ENCODE data around the gene GZF1.

The GZF1 gene

DNA sequence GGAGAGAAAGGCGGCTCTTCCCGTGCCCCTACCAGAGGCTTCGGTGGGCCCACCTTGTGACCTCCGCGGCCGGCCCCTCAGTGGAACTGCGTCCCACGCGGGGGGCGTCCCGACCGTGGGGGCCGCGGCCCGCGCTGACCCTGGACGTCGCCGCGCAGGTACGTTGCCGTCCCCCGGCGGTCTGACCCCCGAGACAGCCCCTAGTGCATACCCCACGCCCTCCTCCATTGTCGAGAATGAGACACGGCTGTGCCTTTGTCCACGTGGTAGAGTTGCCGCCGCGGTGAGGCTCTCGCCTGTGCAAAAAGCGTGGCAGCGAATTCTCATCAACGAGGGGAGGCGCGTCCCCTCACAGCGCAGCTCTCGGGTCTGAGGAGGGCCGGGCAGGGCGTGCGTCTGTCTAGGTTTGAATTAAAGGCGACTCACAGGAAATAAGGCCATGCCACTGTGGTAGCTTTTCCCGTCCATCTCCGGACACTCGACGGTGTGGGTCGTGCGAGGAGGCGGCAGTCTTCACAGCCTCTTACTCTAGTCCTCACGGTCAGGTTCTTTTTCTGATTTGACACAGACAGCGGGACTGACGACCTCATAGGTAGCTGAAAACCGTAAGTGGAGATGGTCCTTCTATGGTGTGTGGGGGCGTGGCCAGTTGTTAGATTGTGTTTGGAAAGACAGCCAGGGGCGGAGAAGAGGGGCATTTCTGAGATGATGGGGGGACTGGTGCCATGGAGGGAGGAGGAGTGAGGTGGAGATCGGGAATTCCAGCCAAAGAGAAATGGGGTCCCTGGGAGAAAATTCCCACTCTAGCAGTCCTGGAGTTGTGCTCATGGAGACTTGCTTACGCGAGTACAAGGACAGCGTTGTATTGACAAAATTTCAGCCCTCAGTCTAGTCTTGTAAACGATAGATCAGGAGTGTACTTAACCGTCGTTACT, 10.8 kb upstream of the GZF1 start:
- TF ChIP-seq, protein P1, sequence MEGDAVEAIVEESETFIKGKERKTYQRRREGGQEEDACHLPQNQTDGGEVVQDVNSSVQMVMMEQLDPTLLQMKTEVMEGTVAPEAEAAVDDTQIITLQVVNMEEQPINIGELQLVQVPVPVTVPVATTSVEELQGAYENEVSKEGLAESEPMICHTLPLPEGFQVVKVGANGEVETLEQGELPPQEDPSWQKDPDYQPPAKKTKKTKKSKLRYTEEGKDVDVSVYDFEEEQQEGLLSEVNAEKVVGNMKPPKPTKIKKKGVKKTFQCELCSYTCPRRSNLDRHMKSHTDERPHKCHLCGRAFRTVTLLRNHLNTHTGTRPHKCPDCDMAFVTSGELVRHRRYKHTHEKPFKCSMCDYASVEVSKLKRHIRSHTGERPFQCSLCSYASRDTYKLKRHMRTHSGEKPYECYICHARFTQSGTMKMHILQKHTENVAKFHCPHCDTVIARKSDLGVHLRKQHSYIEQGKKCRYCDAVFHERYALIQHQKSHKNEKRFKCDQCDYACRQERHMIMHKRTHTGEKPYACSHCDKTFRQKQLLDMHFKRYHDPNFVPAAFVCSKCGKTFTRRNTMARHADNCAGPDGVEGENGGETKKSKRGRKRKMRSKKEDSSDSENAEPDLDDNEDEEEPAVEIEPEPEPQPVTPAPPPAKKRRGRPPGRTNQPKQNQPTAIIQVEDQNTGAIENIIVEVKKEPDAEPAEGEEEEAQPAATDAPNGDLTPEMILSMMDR (IDR thresholded peaks at IDR 0.05), result no peak
- Histone ChIP-seq H3K4me3 (peak overlapping the region; percentile 95), H3K27ac (peak overlapping the region; percentile 97 to 100)
- peak; percentile 82 for DNase-seq (ENCODE audit: low spot score)

- TF ChIP-seq, protein P1 (IDR thresholded peaks at IDR 0.05), result no peak
- no peak for DNase-seq (ENCODE audit: low spot score)
- Histone ChIP-seq H3K4me3 (no peak overlapping the region), H3K27ac (no peak overlapping the region)
Observed at GRCh38 chr20:23356203-23356602, 5.8 kb upstream of the GZF1 start.

DNA sequence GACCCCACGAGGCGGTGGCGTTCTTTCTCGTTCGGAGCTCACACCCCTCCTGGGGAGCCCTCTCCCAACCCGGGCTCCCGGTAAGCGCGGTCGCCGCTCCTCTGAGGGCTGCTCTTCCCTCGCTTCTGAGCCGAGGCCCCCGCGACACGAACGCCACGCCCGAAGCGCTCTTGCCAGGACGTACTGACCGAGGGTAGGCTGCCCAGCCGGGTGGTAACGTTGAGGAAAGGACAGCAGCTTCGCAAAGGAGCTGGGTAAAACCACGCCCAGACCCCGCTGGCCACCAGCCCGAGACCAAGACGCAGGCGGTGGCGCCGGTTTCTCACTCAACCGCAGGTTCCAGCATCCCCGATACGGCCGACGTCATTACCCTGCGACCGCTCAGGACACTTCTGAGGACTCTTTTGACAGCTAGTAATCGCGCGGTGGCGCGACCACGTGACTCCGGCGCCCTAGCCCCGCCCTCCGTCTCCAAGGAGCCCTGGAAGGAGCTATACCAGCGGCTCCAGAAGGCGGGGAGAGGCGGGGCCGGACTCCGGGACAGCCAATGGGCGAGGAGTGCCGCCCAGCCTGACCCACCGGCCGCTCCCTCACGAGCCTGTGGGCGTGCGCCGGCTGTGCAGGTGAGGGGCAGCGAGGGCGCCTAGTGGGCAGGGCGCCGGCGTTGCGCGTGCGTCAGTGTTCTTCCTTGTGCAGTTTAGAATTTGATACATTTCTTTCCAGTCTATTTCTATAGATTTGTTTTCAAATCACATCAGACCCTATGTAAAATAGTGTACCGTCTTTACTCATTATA, 4.0 kb upstream of the GZF1 start:
- peak; percentile 100 for DNase-seq (ENCODE audit: low spot score)
- peak overlapping the region; percentile 76 for H3K4me3 ChIP-seq
- TF ChIP-seq, protein P1 (IDR thresholded peaks at IDR 0.05), result no peak
- peak overlapping the region; percentile 92 to 97 for H3K27ac ChIP-seq

DNA sequence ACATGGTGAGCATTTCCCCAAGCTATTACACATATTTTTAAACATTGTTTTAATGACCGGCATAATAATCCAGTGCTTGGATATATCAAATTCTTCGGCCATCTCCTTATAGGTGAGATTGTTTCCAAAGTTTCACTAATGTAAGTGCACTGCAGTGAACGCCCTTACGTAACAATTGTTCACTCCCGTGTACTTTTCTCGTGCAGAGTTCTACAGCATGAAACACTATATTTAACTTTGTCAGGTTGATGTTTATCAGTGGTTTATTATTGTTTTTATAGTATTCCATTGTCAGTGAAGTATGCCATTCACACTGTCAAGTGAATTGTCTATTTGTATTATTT, 3.4 kb upstream of the GZF1 start:
- no peak for DNase-seq (ENCODE audit: low spot score)
- TF ChIP-seq, protein P1 (IDR thresholded peaks at IDR 0.05), result no peak
- Histone ChIP-seq H3K4me3 (peak overlapping the region; percentile 76), H3K27ac (peak overlapping the region; percentile 92 to 97)

DNA sequence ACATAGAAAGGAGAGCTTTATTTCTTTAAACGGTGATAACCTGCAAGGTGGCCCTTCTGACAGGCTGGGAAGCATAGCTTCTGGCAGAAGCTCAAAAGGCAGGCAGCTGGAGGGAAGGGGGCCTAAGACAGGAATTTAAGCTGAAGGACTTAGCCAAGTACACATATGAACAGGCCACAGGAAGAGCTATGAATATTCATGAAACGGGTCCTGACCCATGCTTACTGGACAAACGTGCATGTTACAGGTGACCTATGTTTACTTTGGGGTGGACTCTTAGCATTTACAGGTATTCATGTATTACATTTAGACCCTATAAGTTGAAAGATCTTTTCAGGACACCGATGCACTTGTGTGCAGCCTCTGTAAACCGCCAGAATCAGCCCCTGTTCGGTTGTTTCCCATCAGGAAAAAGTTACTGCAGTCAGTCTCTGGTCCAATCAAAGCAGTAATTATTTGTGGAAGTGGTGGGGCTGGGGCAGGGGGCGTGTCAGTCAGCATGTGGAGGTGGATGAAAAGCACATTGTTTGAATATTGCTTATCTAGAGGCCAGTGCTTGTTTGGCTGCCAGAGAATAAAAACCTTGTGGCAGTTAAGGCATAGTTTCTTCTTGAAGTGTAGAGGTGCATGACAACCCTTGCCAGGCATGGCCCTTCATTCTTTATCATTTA, 2.9 kb upstream of the GZF1 start:
- no peak for DNase-seq (ENCODE audit: low spot score)
- Histone ChIP-seq H3K4me3 (no peak overlapping the region), H3K27ac (peak overlapping the region; percentile 92 to 97)
- TF ChIP-seq, protein P1 (IDR thresholded peaks at IDR 0.05), result no peak

DNA sequence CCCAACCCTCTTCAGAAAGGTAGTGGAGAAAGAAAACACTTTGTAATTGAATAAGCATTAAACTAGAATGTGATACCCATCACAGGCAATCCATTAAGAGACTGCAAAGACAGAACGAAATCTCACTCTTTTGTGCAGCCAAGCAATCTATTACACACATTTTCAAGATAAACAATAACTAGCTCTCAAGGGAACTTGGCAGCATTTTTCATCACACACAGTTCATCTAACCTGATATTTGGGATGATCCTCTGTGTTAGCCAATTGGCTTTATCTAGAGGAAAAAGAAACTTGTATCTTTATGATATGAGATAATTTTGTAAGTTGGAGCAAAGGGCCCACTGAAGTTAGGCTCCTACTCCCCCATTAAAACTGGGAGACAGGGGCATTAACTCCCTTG, 1.5 kb upstream of the GZF1 start:
- Histone ChIP-seq H3K27ac (peak overlapping the region; percentile 99 to 100), H3K4me3 (no peak overlapping the region)
- no peak for DNase-seq (ENCODE audit: low spot score)
- TF ChIP-seq, protein P1 (IDR thresholded peaks at IDR 0.05), result no peak
